LNCaP clone FGC (cell line): ENCODE results near the gene IRX2.

Source experiments
- DNase-seq: peaks from one replicate; pipeline ENCODE4 v3.0.0-alpha.2; 2011; ENCODE audit warnings: low read depth
- H3K4me3 ChIP-seq: 2 replicates; pipeline ENCODE4 v1.5.1; 2011; ENCODE audit warnings: mild to moderate bottlenecking, low read depth, low read length, control low read depth
- TF ChIP-seq, protein P1 (sequence below): IDR thresholded peaks from 2 replicates; pipeline ENCODE4 v1.5.1; 2012; ENCODE audit warnings: mild to moderate bottlenecking; ENCODE audit not compliant: control insufficient read depth, insufficient read depth; ENCODE audit errors: extremely low read depth

IRX2 gene

DNA sequence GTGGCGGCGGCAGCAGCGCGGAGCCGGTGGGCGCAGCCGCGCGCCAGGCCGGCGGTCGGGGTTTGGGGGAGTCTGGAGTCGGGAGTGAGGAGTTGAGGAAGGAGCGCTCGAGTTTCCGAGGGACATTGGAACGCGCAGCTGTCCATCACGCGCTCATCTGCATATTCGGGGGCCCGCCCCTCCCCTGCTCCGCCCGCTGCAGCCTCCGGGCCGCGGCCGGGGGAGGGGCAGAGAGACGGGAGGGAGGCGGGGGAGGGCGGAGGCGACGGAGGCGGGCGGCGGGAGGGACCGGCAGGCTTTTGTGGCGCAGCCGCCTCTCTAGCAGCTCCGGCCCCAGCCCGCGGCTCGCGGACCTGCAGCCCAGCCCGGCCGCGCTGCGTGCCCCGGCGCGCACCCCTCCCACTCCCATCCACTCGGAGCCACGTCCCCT lies at the start of gene IRX2:
Gene IRX2 (minus strand): TSS at position 86 of the 430 bp plus-strand sequence. CDS start 264 bp downstream, outside the sequence.
- TF ChIP-seq, protein P1, sequence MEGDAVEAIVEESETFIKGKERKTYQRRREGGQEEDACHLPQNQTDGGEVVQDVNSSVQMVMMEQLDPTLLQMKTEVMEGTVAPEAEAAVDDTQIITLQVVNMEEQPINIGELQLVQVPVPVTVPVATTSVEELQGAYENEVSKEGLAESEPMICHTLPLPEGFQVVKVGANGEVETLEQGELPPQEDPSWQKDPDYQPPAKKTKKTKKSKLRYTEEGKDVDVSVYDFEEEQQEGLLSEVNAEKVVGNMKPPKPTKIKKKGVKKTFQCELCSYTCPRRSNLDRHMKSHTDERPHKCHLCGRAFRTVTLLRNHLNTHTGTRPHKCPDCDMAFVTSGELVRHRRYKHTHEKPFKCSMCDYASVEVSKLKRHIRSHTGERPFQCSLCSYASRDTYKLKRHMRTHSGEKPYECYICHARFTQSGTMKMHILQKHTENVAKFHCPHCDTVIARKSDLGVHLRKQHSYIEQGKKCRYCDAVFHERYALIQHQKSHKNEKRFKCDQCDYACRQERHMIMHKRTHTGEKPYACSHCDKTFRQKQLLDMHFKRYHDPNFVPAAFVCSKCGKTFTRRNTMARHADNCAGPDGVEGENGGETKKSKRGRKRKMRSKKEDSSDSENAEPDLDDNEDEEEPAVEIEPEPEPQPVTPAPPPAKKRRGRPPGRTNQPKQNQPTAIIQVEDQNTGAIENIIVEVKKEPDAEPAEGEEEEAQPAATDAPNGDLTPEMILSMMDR, result no peak
- DNase-seq, result peak; percentile 73
- peak within 1 kb of the TSS; percentile 61 for H3K4me3 ChIP-seq

DNA sequence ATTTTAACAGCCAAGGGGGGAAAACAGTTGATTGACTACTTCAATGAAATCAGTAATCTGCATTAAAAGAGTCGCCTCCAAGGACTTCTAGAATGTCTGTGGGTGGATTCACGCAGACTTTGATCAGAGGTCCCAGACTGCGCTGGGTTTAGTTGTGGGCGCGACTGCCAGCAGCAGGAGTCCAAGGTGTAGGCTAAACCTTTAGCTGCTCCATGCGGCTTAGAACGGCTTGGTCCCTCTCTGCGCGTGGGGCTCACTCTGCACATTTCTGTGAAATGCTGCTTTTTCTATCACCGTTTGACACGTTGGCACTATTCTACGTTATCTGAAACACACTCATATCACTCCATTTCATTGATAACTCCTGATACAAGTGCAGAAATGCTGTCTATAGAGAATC lies 48.6 kb upstream of the IRX2 start:
- TF ChIP-seq, protein P1, result no peak
- DNase-seq, result no peak
- H3K4me3 ChIP-seq, result no peak overlapping the region

DNA sequence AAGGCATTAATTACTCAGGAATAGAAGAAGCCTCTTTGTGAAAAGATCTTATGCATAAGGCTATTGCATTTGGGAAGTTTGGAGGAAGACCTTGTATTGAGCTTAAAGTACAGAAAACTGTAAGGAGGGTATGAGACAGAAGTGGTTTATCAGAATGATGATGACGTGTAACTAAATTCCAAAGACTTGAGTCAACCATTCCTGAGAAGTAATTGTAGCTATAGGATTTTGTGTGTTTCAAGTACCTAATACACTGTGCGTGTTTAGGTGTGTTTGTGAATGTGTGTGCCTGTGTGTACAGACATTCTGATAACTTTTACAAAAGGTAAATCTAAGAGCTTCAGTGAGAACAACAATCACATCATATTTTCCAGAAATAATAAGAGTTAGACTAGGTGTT lies 46.5 kb upstream of the IRX2 start:
- TF ChIP-seq, protein P1, result no peak
- no peak overlapping the region for H3K4me3 ChIP-seq
- DNase-seq, result no peak

DNA sequence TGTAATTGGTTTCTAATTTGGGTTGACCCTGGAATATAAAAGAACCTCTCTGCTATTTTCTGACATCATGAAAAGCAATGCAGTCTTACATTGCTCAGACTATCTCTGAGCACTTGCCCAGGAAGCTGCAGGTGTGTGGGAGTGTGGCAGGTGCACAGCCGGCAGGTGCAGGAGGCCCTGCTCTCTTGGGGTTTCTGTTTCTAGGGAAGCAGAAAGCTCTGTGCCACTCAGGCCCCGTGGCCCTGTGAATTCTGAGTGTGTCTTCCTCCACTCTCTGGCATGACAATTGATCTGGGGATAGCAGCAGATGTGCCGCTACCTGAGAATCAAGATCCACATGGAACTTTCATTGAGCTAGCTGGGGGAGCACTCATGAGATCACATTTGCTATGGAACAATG lies 45.7 kb upstream of the IRX2 start:
- TF ChIP-seq, protein P1, result no peak
- H3K4me3 ChIP-seq, result no peak overlapping the region
- DNase-seq, result no peak

DNA sequence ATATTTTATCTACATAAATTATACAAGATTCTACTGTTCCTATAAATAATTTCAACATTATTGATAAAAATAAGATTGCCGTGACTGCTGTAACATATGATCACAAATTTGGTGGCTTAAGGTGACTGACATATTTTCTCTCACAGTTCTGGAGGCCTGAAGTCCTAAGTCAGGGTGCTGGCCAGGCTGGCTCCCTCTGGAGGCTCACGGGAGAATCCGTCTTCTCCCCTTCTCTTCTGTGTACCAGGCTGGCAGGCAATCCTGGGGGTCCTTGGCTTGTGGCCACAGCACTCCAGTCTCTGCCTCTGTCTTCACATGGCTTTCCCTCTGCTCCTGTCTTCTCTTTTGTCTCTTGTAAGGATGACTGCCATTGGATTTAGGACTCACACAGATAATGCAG lies 31.7 kb upstream of the IRX2 start:
- no peak for DNase-seq
- TF ChIP-seq, protein P1, result peak; percentile 25; the same call in 1 of the 2 replicates
- H3K4me3 ChIP-seq, result no peak overlapping the region

DNA sequence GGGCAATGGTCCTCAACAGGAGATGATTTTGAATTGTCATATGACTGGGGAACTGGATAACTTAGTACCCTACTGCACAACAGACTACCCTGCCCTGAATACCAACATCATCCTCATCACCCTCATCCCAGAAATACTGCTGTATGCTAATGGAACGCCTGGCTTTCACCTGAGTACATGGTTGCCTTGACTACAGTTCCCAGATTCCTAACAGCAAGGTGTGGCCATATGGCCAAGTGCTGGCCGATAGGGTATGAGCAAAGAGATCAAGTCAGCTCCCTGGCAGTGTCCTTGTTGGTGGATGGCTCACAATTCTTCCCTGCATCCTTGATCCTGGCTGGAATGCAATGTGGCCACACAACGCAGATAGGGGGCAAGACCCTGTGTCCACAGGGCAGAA lies 31.2 kb upstream of the IRX2 start:
- TF ChIP-seq, protein P1, result no peak
- DNase-seq, result no peak
- H3K4me3 ChIP-seq, result no peak overlapping the region

DNA sequence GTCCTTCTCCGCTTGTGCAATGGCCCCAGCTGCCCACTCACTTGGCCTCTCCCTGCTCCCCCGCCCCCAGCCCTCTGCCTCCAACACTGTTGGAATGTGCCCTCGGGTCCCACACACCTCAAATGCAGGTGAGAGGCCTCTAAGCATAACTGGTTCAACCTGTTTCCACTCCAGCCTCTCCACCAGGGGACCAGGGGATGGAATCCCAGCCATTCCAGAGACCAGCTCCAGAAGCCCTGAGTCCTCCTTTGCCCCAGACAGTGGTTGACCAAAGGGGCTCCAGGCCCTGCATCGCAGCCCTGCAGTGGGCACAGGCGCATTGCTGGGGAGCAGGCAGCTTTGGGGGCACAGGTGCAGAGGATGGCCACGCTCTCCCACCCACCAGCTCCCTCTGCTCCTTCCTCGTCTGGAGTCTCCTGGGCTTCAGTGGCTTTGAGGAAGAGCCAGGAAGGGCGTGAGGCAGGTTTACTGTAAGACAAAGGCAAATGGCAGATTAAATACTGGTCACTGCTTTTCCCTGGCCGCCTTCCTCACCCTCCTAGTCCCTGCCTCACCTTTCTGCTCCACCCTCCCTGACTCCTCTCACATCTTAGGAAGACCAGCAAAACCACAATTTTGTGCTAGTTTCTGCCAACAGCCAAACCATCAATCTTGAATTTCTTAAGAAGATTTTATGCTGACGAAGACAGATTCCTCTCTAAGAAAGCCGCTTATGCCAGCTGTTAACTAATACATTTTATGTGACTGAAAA lies 29.1 kb upstream of the IRX2 start:
- no peak overlapping the region for H3K4me3 ChIP-seq
- no peak for DNase-seq
- TF ChIP-seq, protein P1, result no peak
